Measurements from ENCODE around the gene TRMT10B.
"Not testable (repeated sequence)": the region's sequence is repeated elsewhere in the genome, so short reads cannot be mapped to it uniquely, and the experiment has no call there.

TRMT10B gene

GRCh38 chr9:37747271-37747753 is 6.3 kb upstream of the TRMT10B start:
- H3K4me3 ChIP-seq (ENCODE audit: low read depth, low read length) = no peak overlapping the region

GRCh38 chr9:37749129-37749528 is 4.5 kb upstream of the TRMT10B start:
- TF ChIP-seq CTCF (IDR thresholded peaks at IDR 0.05; ENCODE audit: insufficient read depth, low read depth, low read length, missing control alignments) = no peak
- no peak overlapping the region for H3K4me3 ChIP-seq (ENCODE audit: low read depth, low read length)
- no peak for DNase-seq (ENCODE audit: low read depth)

More at GRCh38 chr9:37747271-37747753, 6.3 kb upstream of the TRMT10B start:
- TF ChIP-seq CTCF (IDR thresholded peaks at IDR 0.05; ENCODE audit: insufficient read depth, low read depth, low read length, missing control alignments) = peak; percentile 88
- DNase-seq (ENCODE audit: low read depth) = peak; percentile 72

GRCh38 chr9:37751186-37751585 is 2.4 kb upstream of the TRMT10B start:
- no peak overlapping the region for H3K4me3 ChIP-seq (ENCODE audit: low read depth, low read length)
- TF ChIP-seq CTCF (IDR thresholded peaks at IDR 0.05; ENCODE audit: insufficient read depth, low read depth, low read length, missing control alignments) = no peak
- no peak for DNase-seq (ENCODE audit: low read depth)

- not testable (repeated sequence) for DNase-seq (ENCODE audit: low read depth); H3K4me3 ChIP-seq (ENCODE audit: low read depth, low read length)
Measured at GRCh38 chr9:37751704-37752103, 1.9 kb upstream of the TRMT10B start.

- not testable (repeated sequence) for H3K4me3 ChIP-seq (ENCODE audit: low read depth, low read length); DNase-seq (ENCODE audit: low read depth)
Measured at GRCh38 chr9:37752112-37752511, 1.5 kb upstream of the TRMT10B start.

GRCh38 chr9:37752642-37753488 is 740 bp upstream of the TRMT10B start:
- no peak for DNase-seq (ENCODE audit: low read depth)
- peak overlapping the region; percentile 90 for H3K4me3 ChIP-seq (ENCODE audit: low read depth, low read length)
- no peak for TF ChIP-seq CTCF (IDR thresholded peaks at IDR 0.05; ENCODE audit: insufficient read depth, low read depth, low read length, missing control alignments)

GRCh38 chr9:37758747-37759146 is 5.1 kb downstream of the TRMT10B start:
- TF ChIP-seq CTCF (IDR thresholded peaks at IDR 0.05; ENCODE audit: insufficient read depth, low read depth, low read length, missing control alignments) = no peak
- DNase-seq (ENCODE audit: low read depth) = no peak

More at GRCh38 chr9:37758747-37759146, 5.1 kb downstream of the TRMT10B start:
- no peak overlapping the region for H3K4me3 ChIP-seq (ENCODE audit: low read depth, low read length)

Data from GM12865 (cell line).